CD14-positive monocyte (primary cell): ENCODE measurements around the gene LCN2. TPM values are rescaled to one million over a fixed set of nuclear protein-coding genes. Genes with fewer than 3 reads are reported as not detected.
A peak's percentile ranks its signal among the peaks of the same experiment; 100 is the strongest.

Experiments used
- DNase-seq, 3 donors: peaks; one replicate each; pipeline ENCODE4 v3.0.0-alpha.2; 2011 to 2022
- H2AFZ ChIP-seq: 2 replicates; pipeline ENCODE4 v1.6.0; 2012; ENCODE audit warnings: mild to moderate bottlenecking, low read depth, low read length, inconsistent platforms; ENCODE audit not compliant: insufficient read depth, poor library complexity, severe bottlenecking
- H3K27ac ChIP-seq, 2 donors: 1 replicate in 1 of 2; 2 replicates in 1 of 2; pipeline ENCODE4 v1.5.1; 2012 to 2013; ENCODE audit warnings: low read length in 2 of 2, control low read depth in 1 of 2, inconsistent platforms in 1 of 2, low read depth in 1 of 2, mild to moderate bottlenecking in 1 of 2
- H3K27me3 ChIP-seq, 2 donors: one replicate each; pipeline versions ENCODE4 v1.6.0 to v1.6.1; 2011 to 2013; ENCODE audit warnings: low read length in 2 of 2; ENCODE audit not compliant: control insufficient read depth in 2 of 2, insufficient read depth in 2 of 2
- H3K36me3 ChIP-seq, 2 donors: replicated peaks in 1 of 2; 1 replicate in 1 of 2; 2 replicates in 1 of 2; pipeline versions ENCODE4 v1.5.1 to v1.6.1; 2012 to 2013; ENCODE audit warnings: low read length in 2 of 2, control low read depth in 1 of 2, inconsistent platforms in 1 of 2, mild to moderate bottlenecking in 1 of 2; ENCODE audit not compliant: insufficient read depth in 2 of 2, control insufficient read depth in 1 of 2
- H3K4me1 ChIP-seq, 2 donors: 1 replicate in 1 of 2; 2 replicates in 1 of 2; pipeline versions ENCODE4 v1.5.1 to v1.6.1; 2012 to 2013; ENCODE audit warnings: low read length in 2 of 2, control low read depth in 1 of 2, inconsistent platforms in 1 of 2, mild to moderate bottlenecking in 1 of 2, moderate library complexity in 1 of 2; ENCODE audit not compliant: insufficient read depth in 2 of 2, control insufficient read depth in 1 of 2
- H3K4me2 ChIP-seq: replicated peaks from 2 replicates; pipeline ENCODE3; 2012; ENCODE audit warnings: low read length, moderate library complexity, mild to moderate bottlenecking; ENCODE audit not compliant: poor library complexity, severe bottlenecking; ENCODE audit errors: extremely low read depth
- H3K4me3 ChIP-seq, 3 experiments: fragments of 200-600 bp in 1 of 3; sonication (generic) in 1 of 3; replicated peaks in 1 of 3; 1 replicate in 2 of 3; 2 replicates in 1 of 3; pipeline ENCODE4 v1.5.1; 2011 to 2013; ENCODE audit warnings: low read length in 3 of 3, mild to moderate bottlenecking in 3 of 3, control low read depth in 2 of 3, low read depth in 2 of 3, inconsistent platforms in 1 of 3, moderate library complexity in 1 of 3
- H3K79me2 ChIP-seq: 2 replicates; pipeline ENCODE4 v1.6.0; 2012; ENCODE audit warnings: mild to moderate bottlenecking, control low read depth, inconsistent platforms, low read length, moderate library complexity; ENCODE audit not compliant: insufficient read depth
- H3K9ac ChIP-seq: 2 replicates; pipeline ENCODE4 v1.6.0; 2017; ENCODE audit warnings: low read length, mild to moderate bottlenecking; ENCODE audit not compliant: insufficient read depth, poor library complexity, severe bottlenecking
- H3K9me3 ChIP-seq, 2 donors: replicated peaks in 1 of 2; 1 replicate in 1 of 2; 2 replicates in 1 of 2; pipeline versions ENCODE4 v1.5.1 to v1.6.1; 2012 to 2013; ENCODE audit warnings: low read length in 2 of 2, control low read depth in 1 of 2; ENCODE audit not compliant: control insufficient read depth in 1 of 2, insufficient read depth in 1 of 2
- H4K20me1 ChIP-seq: 2 replicates; pipeline ENCODE4 v1.6.0; 2012; ENCODE audit warnings: mild to moderate bottlenecking, low read length, control low read depth, moderate library complexity; ENCODE audit not compliant: insufficient read depth
- H3K27ac Mint-ChIP-seq, 7 donors: one replicate each; pipeline ENCODE4 v1.8.0; 2020; ENCODE audit warnings: mild to moderate bottlenecking in 7 of 7, mixed read lengths in 7 of 7, moderate library complexity in 6 of 7, inconsistent platforms in 2 of 7
- H3K27me3 Mint-ChIP-seq, 3 donors: one replicate each; pipeline ENCODE4 v1.8.0; 2021 to 2022; ENCODE audit warnings: low read depth in 3 of 3, mild to moderate bottlenecking in 3 of 3, mixed read lengths in 3 of 3, moderate library complexity in 3 of 3, inconsistent platforms in 1 of 3
- H3K36me3 Mint-ChIP-seq, 2 donors: one replicate each; pipeline ENCODE4 v1.8.0; 2020; ENCODE audit warnings: mixed read lengths in 2 of 2, inconsistent platforms in 1 of 2, mild to moderate bottlenecking in 1 of 2
- H3K4me1 Mint-ChIP-seq: one replicate; pipeline ENCODE4 v1.8.0; 2020; ENCODE audit warnings: mild to moderate bottlenecking, mixed read lengths
- H3K4me3 Mint-ChIP-seq, 2 donors: one replicate each; pipeline ENCODE4 v1.8.0; 2020; ENCODE audit warnings: mild to moderate bottlenecking in 2 of 2, mixed read lengths in 2 of 2, moderate library complexity in 1 of 2
- H3K9me3 Mint-ChIP-seq, 7 donors: one replicate each; pipeline ENCODE4 v1.8.0; 2020 to 2022; ENCODE audit warnings: mixed read lengths in 7 of 7, mild to moderate bottlenecking in 6 of 7, moderate library complexity in 6 of 7, inconsistent platforms in 2 of 7
- WGBS: methylation state at CpG from one replicate; pipeline ENCODE4 v1.1.5; 2013; ENCODE audit warnings: missing lambda C conversion rate; ENCODE audit not compliant: insufficient coverage; 5-methylcytosine and 5-hydroxymethylcytosine counted together
- intact Hi-C, 2 donors: fragments of 100-400 bp; cut with micrococcal nuclease; formaldehyde crosslinking; loops; one replicate each; pipeline versions ENCODE4 v1.15.0 to v1.15.1; 2023
- polyA plus RNA-seq, 3 donors: library from polyadenylated mRNA; depleted of rRNA in 1 of 3; unstranded in 2 of 3; stranded (reverse) in 1 of 3; fragments of 300-500 nt in 2 of 3; fragments of >200 nt in 1 of 3; fragmentation: Illumina TruSeq in 2 of 3; gene quantifications; 1 replicate in 2 of 3; 2 replicates in 1 of 3; pipeline ENCODE4 v1.2.3, GENCODE V29; 2012 to 2021
- TF ChIP-seq, protein P1 (sequence below): fragments of 200-600 bp; IDR thresholded peaks from one replicate; pipeline ENCODE4 v1.8.0; 2022; ENCODE audit warnings: antibody characterized with exemption, mild to moderate bottlenecking

Gene LCN2
- polyA plus RNA-seq, 3 donors, result 0.83 TPM; not detected in 2

DNA sequence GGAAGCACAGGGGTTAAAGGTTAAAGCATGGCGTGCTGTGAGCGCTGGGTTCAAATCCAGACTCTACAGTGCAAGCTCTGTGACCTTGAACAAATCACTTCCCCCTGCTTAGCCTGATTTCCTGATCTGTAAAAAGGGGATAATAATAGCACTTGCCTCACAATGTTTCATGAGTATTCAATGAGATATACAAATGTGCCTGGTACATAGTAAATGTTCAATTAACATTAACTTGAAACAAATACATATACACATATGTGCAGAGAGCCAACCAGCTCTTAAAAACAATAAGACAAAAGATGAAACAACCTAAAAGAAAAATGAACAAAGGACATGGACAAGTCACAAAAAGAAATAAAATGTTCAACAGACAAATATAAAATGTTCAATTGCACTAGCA lies 38.1 kb downstream of the LCN2 start:
- Histone ChIP-seq H3K9ac (no peak overlapping the region), H3K36me3 (peaks cover 43 to 61% of the 10 kb centered on the region in 2 donors)
- no CpG with 5 or more reads among the region's 2 CpGs for WGBS

DNA sequence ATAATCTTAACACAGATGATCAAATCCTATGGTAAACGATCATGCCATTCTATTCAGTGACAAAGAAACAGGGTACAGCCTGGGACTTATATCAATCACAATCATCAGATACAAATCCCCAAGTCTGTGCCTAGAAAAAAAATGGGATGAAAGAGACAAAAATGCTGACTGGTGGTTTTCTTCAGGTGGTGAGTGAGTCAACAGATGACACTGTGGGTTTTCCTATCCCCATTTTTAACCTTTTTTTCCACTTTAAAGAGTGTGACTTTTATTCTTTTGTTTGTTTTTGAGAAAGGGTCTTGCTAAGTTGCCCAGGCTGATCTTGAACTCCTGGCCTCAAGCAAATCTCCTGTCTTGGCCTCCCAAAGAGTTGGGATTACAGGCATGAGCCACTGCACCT lies 39.0 kb downstream of the LCN2 start:
- Histone ChIP-seq H3K9me3 (no peaks in the 10 kb centered on the region), H3K4me1 (peaks cover 23 to 27% of the 10 kb centered on the region in 2 donors), H3K4me2 (no peak overlapping the region), H3K27ac (no peak overlapping the region), H4K20me1 (no peaks in the 10 kb centered on the region), H3K79me2 (peaks cover 12% of the 10 kb centered on the region), H3K9ac (no peak overlapping the region), H3K4me3 (no peak overlapping the region), H3K36me3 (peaks cover 36 to 52% of the 10 kb centered on the region in 2 donors), H3K27me3 (peaks cover 0 to 12% of the 10 kb centered on the region in 2 donors), H2AFZ (no peak overlapping the region)
- peaks cover 39 to 59% of the 10 kb centered on the region in 2 donors for H3K36me3 Mint-ChIP-seq
- no peaks in the 10 kb centered on the region for H3K9me3 Mint-ChIP-seq
- H3K27me3 Mint-ChIP-seq, result peaks cover 0 to 7% (median 3%) of the 10 kb centered on the region in 3 donors
- no CpG with 5 or more reads among the region's 1 CpG for WGBS
- peaks cover 27% of the 10 kb centered on the region for H3K4me1 Mint-ChIP-seq
- no peak overlapping the region for H3K4me3 Mint-ChIP-seq
- no peak for DNase-seq
- peak overlapping the region in 1 of 7 donors; percentile 37 for H3K27ac Mint-ChIP-seq
- TF ChIP-seq, protein P1, sequence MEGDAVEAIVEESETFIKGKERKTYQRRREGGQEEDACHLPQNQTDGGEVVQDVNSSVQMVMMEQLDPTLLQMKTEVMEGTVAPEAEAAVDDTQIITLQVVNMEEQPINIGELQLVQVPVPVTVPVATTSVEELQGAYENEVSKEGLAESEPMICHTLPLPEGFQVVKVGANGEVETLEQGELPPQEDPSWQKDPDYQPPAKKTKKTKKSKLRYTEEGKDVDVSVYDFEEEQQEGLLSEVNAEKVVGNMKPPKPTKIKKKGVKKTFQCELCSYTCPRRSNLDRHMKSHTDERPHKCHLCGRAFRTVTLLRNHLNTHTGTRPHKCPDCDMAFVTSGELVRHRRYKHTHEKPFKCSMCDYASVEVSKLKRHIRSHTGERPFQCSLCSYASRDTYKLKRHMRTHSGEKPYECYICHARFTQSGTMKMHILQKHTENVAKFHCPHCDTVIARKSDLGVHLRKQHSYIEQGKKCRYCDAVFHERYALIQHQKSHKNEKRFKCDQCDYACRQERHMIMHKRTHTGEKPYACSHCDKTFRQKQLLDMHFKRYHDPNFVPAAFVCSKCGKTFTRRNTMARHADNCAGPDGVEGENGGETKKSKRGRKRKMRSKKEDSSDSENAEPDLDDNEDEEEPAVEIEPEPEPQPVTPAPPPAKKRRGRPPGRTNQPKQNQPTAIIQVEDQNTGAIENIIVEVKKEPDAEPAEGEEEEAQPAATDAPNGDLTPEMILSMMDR, result no peak
- intact Hi-C loops, result no loop called here

More for the DNA sequence above, 38.1 kb downstream of the LCN2 start:
- H3K4me2 ChIP-seq, result no peak overlapping the region
- no peaks in the 10 kb centered on the region for H4K20me1 ChIP-seq
- H3K4me1 ChIP-seq, result peaks cover 16 to 20% of the 10 kb centered on the region in 2 donors
- no peak for DNase-seq
- intact Hi-C loops, result no loop called here
- peaks cover 0 to 5% of the 10 kb centered on the region in 2 donors for H3K27me3 ChIP-seq
- no peak overlapping the region for H3K4me3 ChIP-seq
- Mint-ChIP-seq H3K4me1 (peaks cover 23% of the 10 kb centered on the region), H3K36me3 (peaks cover 45 to 67% of the 10 kb centered on the region in 2 donors), H3K4me3 (no peak overlapping the region), H3K27ac (peak overlapping the region in 1 of 7 donors; percentile 48), H3K27me3 (no peaks in the 10 kb centered on the region), H3K9me3 (peaks cover 0 to 2% (median under 1%) of the 10 kb centered on the region in 7 donors)
- peaks cover 12% of the 10 kb centered on the region for H3K79me2 ChIP-seq
- H3K9me3 ChIP-seq, result no peaks in the 10 kb centered on the region
- TF ChIP-seq, protein P1, result no peak
- no peak overlapping the region for H2AFZ ChIP-seq
- no peak overlapping the region for H3K27ac ChIP-seq
